GM21423 (cell line): ENCODE measurements around the gene SMYD4.
"Not testable (repeated sequence)": the region's sequence is repeated elsewhere in the genome, so short reads cannot be mapped to it uniquely, and the experiment has no call there.

Source experiments
- ATAC-seq: cut with Tn5 transposase; IDR thresholded peaks from one replicate; pipeline ENCODE4 v1.9.1; 2021; ENCODE audit warnings: mild to moderate bottlenecking, moderate library complexity; ENCODE audit not compliant: unreplicated experiment

SMYD4 gene

GRCh38 chr17:1829216-1829591 is 498 bp downstream of the SMYD4 start:
- ATAC-seq = peak; percentile 8

GRCh38 chr17:1820528-1821252 is 9.0 kb downstream of the SMYD4 start:
- ATAC-seq = no peak

GRCh38 chr17:1813088-1813487 is 16.6 kb downstream of the SMYD4 start:
- no peak for ATAC-seq

GRCh38 chr17:1810450-1811103 is 19.1 kb downstream of the SMYD4 start:
- ATAC-seq = no peak

- ATAC-seq = not testable (repeated sequence)
Observed at GRCh38 chr17:1809815-1810214, 19.9 kb downstream of the SMYD4 start.

- no peak for ATAC-seq
Observed at GRCh38 chr17:1808644-1809043, 21.1 kb downstream of the SMYD4 start.

GRCh38 chr17:1807890-1808289 is 21.8 kb downstream of the SMYD4 start:
- ATAC-seq = no peak

- ATAC-seq = no peak
Observed at GRCh38 chr17:1803280-1803679, 26.4 kb downstream of the SMYD4 start.

GRCh38 chr17:1802429-1802828 is 27.3 kb downstream of the SMYD4 start:
- no peak for ATAC-seq

GRCh38 chr17:1800712-1801111 is 29.0 kb downstream of the SMYD4 start:
- no peak for ATAC-seq

GRCh38 chr17:1800240-1800639 is 29.5 kb downstream of the SMYD4 start:
- ATAC-seq = no peak

GRCh38 chr17:1797846-1798245 is 31.9 kb downstream of the SMYD4 start:
- not testable (repeated sequence) for ATAC-seq

GRCh38 chr17:1797323-1797722 is 32.4 kb downstream of the SMYD4 start:
- no peak for ATAC-seq

- ATAC-seq = no peak
Observed at GRCh38 chr17:1796800-1797199, 32.9 kb downstream of the SMYD4 start.

- ATAC-seq = no peak
Observed at GRCh38 chr17:1793447-1793806, 36.3 kb downstream of the SMYD4 start.

GRCh38 chr17:1792495-1793446 is 36.9 kb downstream of the SMYD4 start:
- ATAC-seq = no peak

GRCh38 chr17:1789936-1790335 is 39.8 kb downstream of the SMYD4 start:
- ATAC-seq = no peak

GRCh38 chr17:1787301-1787902 is 42.3 kb downstream of the SMYD4 start:
- no peak for ATAC-seq

GRCh38 chr17:1786708-1787107 is 43.0 kb downstream of the SMYD4 start:
- no peak for ATAC-seq

GRCh38 chr17:1785930-1786329 is 43.8 kb downstream of the SMYD4 start:
- ATAC-seq = no peak
